ENCODE measurements around the gene PMEL.

Gene PMEL

GRCh38 chr12:55972456-55972855, 6.6 kb upstream of the PMEL start:
- TF ChIP-seq CTCF (conservative IDR thresholded peaks at IDR 0.05; ENCODE audit: low read depth, low read length): no peak
- DNase-seq (ENCODE audit: low read depth): no peak
- peak overlapping the region; percentile 77 for H3K4me3 ChIP-seq (ENCODE audit: low read length)

GRCh38 chr12:55972042-55972441, 6.2 kb upstream of the PMEL start:
- DNase-seq (ENCODE audit: low read depth): no peak
- H3K4me3 ChIP-seq (ENCODE audit: low read length): no peak overlapping the region
- TF ChIP-seq CTCF (conservative IDR thresholded peaks at IDR 0.05; ENCODE audit: low read depth, low read length): no peak

GRCh38 chr12:55970775-55971174, 4.9 kb upstream of the PMEL start:
- no peak for DNase-seq (ENCODE audit: low read depth)
- no peak overlapping the region for H3K4me3 ChIP-seq (ENCODE audit: low read length)
- no peak for TF ChIP-seq CTCF (conservative IDR thresholded peaks at IDR 0.05; ENCODE audit: low read depth, low read length)

- H3K4me3 ChIP-seq (ENCODE audit: low read length): no peak overlapping the region
- TF ChIP-seq CTCF (conservative IDR thresholded peaks at IDR 0.05; ENCODE audit: low read depth, low read length): no peak
- no peak for DNase-seq (ENCODE audit: low read depth)
Measured at GRCh38 chr12:55969356-55969755, 3.5 kb upstream of the PMEL start.

- peak within 1 kb of the TSS; percentile 89 for H3K4me3 ChIP-seq (ENCODE audit: low read length)
- TF ChIP-seq CTCF (conservative IDR thresholded peaks at IDR 0.05; ENCODE audit: low read depth, low read length): no peak
- no peak for DNase-seq (ENCODE audit: low read depth)
Measured at GRCh38 chr12:55966408-55967281, 803 bp upstream of the PMEL start, which contains the start of gene CDK2. TSS of gene CDK2 (plus strand) at chr12:55966830. CDS start at chr12:55967009, 179 bp downstream.

GRCh38 chr12:55965240-55965639, 602 bp downstream of the PMEL start:
- H3K4me3 ChIP-seq (ENCODE audit: low read length): peak overlapping the region; percentile 89
- TF ChIP-seq CTCF (conservative IDR thresholded peaks at IDR 0.05; ENCODE audit: low read depth, low read length): no peak
- DNase-seq (ENCODE audit: low read depth): no peak

- no peak for DNase-seq (ENCODE audit: low read depth)
- peak overlapping the region; percentile 89 for H3K4me3 ChIP-seq (ENCODE audit: low read length)
- no peak for TF ChIP-seq CTCF (conservative IDR thresholded peaks at IDR 0.05; ENCODE audit: low read depth, low read length)
Measured at GRCh38 chr12:55963760-55964159, 2.1 kb downstream of the PMEL start.

All from retinal pigment epithelial cell (primary cell).